Karpas-422 (cell line): ENCODE data around the gene SCARF2. TPM values are rescaled to one million over a fixed set of nuclear protein-coding genes. Genes with fewer than 3 reads are reported as not detected.

Experiments used
- DNase-seq: peaks from one replicate; pipeline ENCODE4 v3.0.0-alpha.2; 2015
- H2AFZ ChIP-seq: fragments of 200-600 bp; sonication (generic); 2 replicates; pipeline ENCODE4 v1.6.1; 2014; ENCODE audit warnings: antibody characterized with exemption, low read length, mixed read lengths
- H3K27ac ChIP-seq: fragments of 200-600 bp; sonication (generic); 2 replicates; pipeline ENCODE4 v1.5.1; 2014; ENCODE audit warnings: mild to moderate bottlenecking, low read length, moderate library complexity
- H3K27me3 ChIP-seq: fragments of 200-600 bp; sonication (generic); 2 replicates; pipeline ENCODE4 v1.6.1; 2014; ENCODE audit warnings: low read length, mixed read lengths
- H3K36me3 ChIP-seq: fragments of 200-600 bp; sonication (generic); 2 replicates; pipeline ENCODE4 v1.6.1; 2014; ENCODE audit warnings: low read length, mixed read lengths; ENCODE audit not compliant: insufficient read depth
- H3K4me1 ChIP-seq: fragments of 200-600 bp; sonication (generic); 2 replicates; pipeline ENCODE4 v1.6.1; 2014; ENCODE audit warnings: mild to moderate bottlenecking, low read length, mixed read lengths
- H3K4me2 ChIP-seq: fragments of 200-600 bp; sonication (generic); 2 replicates; pipeline ENCODE4 v1.6.1; 2014; ENCODE audit warnings: low read length, low read depth, mild to moderate bottlenecking; ENCODE audit not compliant: poor library complexity, severe bottlenecking
- H3K4me3 ChIP-seq: fragments of 200-600 bp; sonication (generic); 2 replicates; pipeline ENCODE4 v1.5.1; 2014; ENCODE audit warnings: mild to moderate bottlenecking, antibody characterized with exemption, low read length, mixed read lengths
- H3K79me2 ChIP-seq: fragments of 200-600 bp; sonication (generic); 2 replicates; pipeline ENCODE4 v1.6.1; 2014; ENCODE audit warnings: mild to moderate bottlenecking, low read length, mixed read lengths
- H3K9ac ChIP-seq: fragments of 200-600 bp; sonication (generic); 2 replicates; pipeline ENCODE4 v1.6.0; 2014; ENCODE audit warnings: low read length
- H3K9me2 ChIP-seq: fragments of 200-600 bp; sonication (generic), shearing (Covaris generic); replicated peaks from 2 replicates; pipeline ENCODE4 v1.6.0; 2014; ENCODE audit warnings: mild to moderate bottlenecking, low read length, moderate library complexity; ENCODE audit not compliant: insufficient read depth
- H3K9me3 ChIP-seq: fragments of 300-700, 200-600 bp; sonication (generic); 2 replicates; pipeline ENCODE4 v1.6.1; 2014; ENCODE audit warnings: low read length, mixed read lengths
- H4K20me1 ChIP-seq: fragments of 200-600 bp; sonication (generic); 2 replicates; pipeline ENCODE4 v1.6.1; 2014; ENCODE audit warnings: mild to moderate bottlenecking, antibody characterized with exemption, low read length, low read depth; ENCODE audit not compliant: insufficient read depth
- total RNA-seq: library from RNA; depleted of rRNA; stranded (reverse); fragments of >200 nt; shearing (Covaris generic); gene quantifications from 2 replicates; pipeline ENCODE4 v1.2.3, GENCODE V29; 2014; ENCODE audit warnings: low replicate concordance

The SCARF2 gene
- total RNA-seq, 1 experiment from 2014 or later, result 0.67 TPM

DNA sequence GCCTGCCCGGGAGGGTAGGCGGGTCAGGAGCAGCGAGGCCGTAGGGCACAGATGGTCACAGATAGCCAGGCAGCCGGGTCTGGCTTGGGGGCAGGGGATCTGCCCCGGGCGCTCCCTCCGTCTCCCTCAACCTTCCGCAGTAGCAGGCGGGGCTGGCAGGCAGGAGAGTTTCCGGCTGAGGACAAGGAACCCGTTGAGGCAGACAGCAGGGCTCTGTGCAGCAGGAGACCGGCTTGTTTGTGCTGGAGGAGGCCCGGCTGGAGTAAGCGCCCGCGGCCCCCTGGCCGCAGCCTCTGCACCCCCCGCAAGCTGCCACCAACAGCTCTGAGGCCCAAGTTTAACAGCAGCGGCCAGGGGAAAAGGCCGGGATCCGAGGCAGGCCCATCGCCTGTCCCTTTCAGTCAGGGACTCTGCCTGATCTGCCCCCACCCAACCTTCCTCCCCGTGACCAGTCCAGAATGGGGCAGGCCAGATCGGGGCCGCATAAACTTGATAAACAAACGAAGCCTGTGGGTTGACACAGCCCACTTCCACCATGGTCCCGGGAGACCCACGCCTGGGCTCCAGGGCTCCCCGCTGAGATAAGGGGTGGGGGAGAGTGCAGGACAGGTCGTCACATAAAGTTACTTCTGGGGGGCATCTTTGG lies 13.6 kb downstream of the SCARF2 start:
- H3K9me3 ChIP-seq, result no peaks in the 10 kb centered on the region
- no peaks in the 10 kb centered on the region for H3K9me2 ChIP-seq
- H4K20me1 ChIP-seq, result no peaks in the 10 kb centered on the region
- H3K36me3 ChIP-seq, result no peaks in the 10 kb centered on the region
- H3K4me1 ChIP-seq, result no peaks in the 10 kb centered on the region
- H3K4me2 ChIP-seq, result no peak overlapping the region
- no peak overlapping the region for H2AFZ ChIP-seq
- DNase-seq, result no peak
- no peaks in the 10 kb centered on the region for H3K27me3 ChIP-seq
- no peaks in the 10 kb centered on the region for H3K79me2 ChIP-seq
- no peak overlapping the region for H3K27ac ChIP-seq
- no peak overlapping the region for H3K9ac ChIP-seq
- no peak overlapping the region for H3K4me3 ChIP-seq

DNA sequence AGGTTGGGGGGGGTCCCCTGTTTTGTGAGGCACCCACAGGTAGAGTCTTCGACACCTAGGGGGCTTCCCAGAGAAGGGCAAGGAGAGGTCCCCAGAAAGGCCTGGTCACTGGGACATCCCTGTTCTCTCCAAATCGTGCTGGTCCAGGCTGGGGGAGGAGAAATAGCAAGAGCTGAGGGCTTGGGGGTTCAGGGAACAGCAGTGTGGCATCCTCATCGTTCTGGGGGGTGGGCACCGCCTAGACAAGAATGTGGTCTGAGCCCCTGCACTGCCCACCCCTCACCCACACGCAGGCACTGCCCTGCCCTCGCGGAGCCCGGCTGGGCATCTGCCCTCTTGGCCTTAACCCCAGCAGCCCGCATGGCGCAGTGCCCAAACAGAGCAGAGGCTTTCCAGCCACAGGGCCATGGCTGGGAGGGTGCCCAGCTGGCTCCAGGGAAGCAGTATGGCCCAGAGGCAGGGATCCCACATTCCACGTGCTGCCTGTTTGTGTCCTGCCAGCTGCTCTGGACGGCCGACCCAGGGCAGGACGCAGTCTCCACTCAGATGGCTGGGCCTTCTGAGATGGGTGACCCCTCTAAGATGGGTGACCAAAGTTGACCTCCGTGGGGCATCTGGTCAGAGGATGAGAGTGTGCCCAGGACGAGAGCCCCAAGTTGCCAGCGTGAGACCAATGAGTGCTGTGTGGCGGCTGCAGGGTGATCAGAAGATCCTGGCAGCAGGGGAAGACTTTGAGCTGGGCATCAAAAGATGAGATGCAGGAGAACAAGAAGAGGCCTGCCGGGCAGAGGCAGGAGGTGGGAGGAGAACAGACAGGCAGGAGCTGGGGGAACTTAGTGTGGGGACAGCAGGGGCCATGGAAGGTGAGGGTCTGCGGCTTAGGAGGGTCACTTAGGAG lies 14.4 kb downstream of the SCARF2 start:
- Histone ChIP-seq H3K27me3 (no peaks in the 10 kb centered on the region), H3K4me2 (no peak overlapping the region), H3K9ac (no peak overlapping the region), H3K9me2 (no peaks in the 10 kb centered on the region), H3K4me1 (peaks cover 2% of the 10 kb centered on the region), H4K20me1 (no peaks in the 10 kb centered on the region), H3K9me3 (no peaks in the 10 kb centered on the region), H3K4me3 (no peak overlapping the region), H3K27ac (no peak overlapping the region), H3K79me2 (no peaks in the 10 kb centered on the region), H2AFZ (no peak overlapping the region), H3K36me3 (no peaks in the 10 kb centered on the region)
- no peak for DNase-seq

DNA sequence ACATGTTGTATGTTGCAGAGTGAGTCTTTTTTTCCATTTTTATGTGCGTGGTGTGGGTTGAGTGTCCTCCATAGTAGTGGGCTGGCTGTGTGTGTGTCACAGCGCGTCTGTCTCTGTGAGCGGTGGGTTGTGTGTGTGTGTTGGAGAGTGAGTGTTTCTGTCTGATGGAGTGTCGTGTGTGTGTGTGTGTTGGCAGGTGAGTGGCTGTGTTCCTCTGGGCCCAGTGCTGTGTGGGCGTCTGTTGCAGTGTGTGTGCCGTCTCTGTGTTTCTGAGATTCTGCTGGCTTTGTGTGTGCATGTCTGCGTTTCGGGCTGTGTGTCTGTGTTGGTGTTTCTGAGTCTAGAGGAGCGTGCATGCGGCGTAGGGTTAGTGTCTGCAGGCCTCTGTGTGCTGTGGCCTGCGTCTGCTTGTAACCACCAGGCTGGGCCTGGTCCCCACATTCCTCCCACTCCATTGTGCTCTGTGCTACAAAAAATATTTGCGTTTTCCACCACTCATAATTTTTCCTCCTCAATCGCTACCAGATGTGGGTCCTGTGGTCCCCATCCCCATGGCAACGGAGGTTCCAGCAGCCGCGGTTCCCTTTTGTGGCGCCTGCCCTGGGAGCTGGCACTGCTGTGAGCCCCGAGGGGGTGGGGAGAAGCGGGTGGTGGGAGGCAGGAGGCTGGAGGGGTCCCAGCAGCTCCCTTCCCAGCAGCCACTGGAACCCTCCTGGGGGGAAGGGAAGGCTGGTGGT lies 15.2 kb downstream of the SCARF2 start:
- Histone ChIP-seq H3K9me2 (no peaks in the 10 kb centered on the region), H3K79me2 (no peaks in the 10 kb centered on the region), H4K20me1 (no peaks in the 10 kb centered on the region), H3K27me3 (no peaks in the 10 kb centered on the region), H3K4me2 (no peak overlapping the region), H3K4me3 (no peak overlapping the region), H2AFZ (no peak overlapping the region), H3K4me1 (peaks cover 3% of the 10 kb centered on the region), H3K9ac (no peak overlapping the region), H3K9me3 (no peaks in the 10 kb centered on the region), H3K27ac (no peak overlapping the region), H3K36me3 (no peaks in the 10 kb centered on the region)
- no peak for DNase-seq

DNA sequence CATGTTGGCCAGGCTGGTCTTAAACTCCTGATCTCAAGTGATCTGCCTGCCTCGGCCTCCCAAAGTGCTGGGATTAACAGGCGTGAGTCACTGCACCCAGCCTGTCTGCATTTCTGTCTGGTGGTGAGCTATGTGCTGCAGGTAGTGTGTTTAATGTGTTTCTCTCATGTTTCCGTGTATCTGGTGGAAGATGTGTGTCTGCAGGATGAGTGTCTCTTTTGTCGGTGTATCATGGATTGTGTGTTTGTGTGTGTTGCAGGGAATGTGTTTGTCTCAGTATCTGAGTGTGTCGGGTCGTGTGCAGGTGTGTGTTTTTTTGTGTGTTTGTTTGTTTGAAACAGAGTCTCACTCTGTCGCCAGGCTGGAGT lies 16.1 kb downstream of the SCARF2 start:
- DNase-seq, result no peak
- Histone ChIP-seq H3K36me3 (no peaks in the 10 kb centered on the region), H3K4me2 (no peak overlapping the region), H3K27me3 (no peaks in the 10 kb centered on the region), H3K9ac (no peak overlapping the region), H3K4me1 (peaks cover 3% of the 10 kb centered on the region), H3K9me3 (no peaks in the 10 kb centered on the region), H3K27ac (no peak overlapping the region), H3K4me3 (no peak overlapping the region), H2AFZ (no peak overlapping the region), H3K79me2 (no peaks in the 10 kb centered on the region), H3K9me2 (no peaks in the 10 kb centered on the region), H4K20me1 (no peaks in the 10 kb centered on the region)

DNA sequence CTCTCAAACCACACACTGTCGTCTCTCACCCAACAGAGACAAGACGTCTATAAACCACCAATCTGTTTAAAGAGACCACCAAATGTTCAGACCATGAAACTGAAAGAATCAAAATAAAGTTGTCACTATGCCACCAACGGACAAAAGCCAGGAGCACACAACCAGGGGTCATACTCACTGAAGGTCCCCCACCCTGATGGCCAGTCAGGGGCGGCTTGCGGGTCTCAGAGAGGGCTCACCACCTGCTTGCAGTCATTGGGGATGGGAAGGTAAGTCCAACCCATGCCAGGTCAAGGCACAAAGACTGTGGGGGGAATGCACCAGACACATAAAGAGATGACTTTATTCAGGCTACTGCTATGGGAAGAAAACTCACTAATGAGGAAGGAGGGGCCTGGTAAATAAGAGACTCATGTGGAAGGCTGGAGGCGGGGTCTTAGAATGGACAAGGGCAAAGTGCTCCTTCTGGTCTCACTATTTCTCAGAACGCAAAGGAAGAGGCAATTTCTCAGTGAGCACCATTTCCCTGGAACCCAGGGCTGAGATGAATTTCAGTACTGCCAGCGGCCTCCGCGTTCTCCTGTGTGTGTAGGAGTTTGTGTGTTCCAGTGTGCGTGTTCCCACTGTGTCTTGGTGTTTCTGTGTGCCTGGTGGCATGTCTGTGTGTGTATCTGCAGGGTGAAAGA lies 17.3 kb downstream of the SCARF2 start:
- no peaks in the 10 kb centered on the region for H3K9me3 ChIP-seq

DNA sequence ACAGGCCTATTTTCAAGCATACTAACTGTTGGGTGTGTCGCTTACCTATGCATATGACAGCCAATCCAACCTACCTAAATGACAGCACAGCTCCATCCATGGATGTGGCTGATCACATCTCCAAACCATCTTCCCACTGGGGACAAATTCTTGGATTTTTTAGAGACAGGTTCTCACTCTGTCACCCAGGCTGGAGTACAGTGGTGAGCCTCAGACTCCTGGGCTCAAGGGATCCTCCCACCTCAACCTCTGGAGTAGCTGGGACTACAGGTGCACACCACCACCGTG lies 18.0 kb downstream of the SCARF2 start:
- no peak overlapping the region for H3K4me2 ChIP-seq
- H3K79me2 ChIP-seq, result no peaks in the 10 kb centered on the region
- no peak overlapping the region for H3K9ac ChIP-seq
- no peak for DNase-seq
- H3K4me1 ChIP-seq, result peaks cover 3% of the 10 kb centered on the region
- no peaks in the 10 kb centered on the region for H3K9me2 ChIP-seq
- no peak overlapping the region for H3K4me3 ChIP-seq
- H4K20me1 ChIP-seq, result no peaks in the 10 kb centered on the region
- no peak overlapping the region for H3K27ac ChIP-seq
- no peak overlapping the region for H2AFZ ChIP-seq
- H3K9me3 ChIP-seq, result no peaks in the 10 kb centered on the region
- no peaks in the 10 kb centered on the region for H3K27me3 ChIP-seq
- no peaks in the 10 kb centered on the region for H3K36me3 ChIP-seq

More for the DNA sequence above, 17.3 kb downstream of the SCARF2 start:
- H3K4me1 ChIP-seq, result peaks cover 3% of the 10 kb centered on the region
- no peak overlapping the region for H2AFZ ChIP-seq
- H3K79me2 ChIP-seq, result no peaks in the 10 kb centered on the region
- no peak for DNase-seq
- no peaks in the 10 kb centered on the region for H3K9me2 ChIP-seq
- no peaks in the 10 kb centered on the region for H3K36me3 ChIP-seq
- no peak overlapping the region for H3K4me3 ChIP-seq
- no peak overlapping the region for H3K9ac ChIP-seq
- H3K27me3 ChIP-seq, result no peaks in the 10 kb centered on the region
- no peaks in the 10 kb centered on the region for H4K20me1 ChIP-seq
- no peak overlapping the region for H3K4me2 ChIP-seq
- H3K27ac ChIP-seq, result no peak overlapping the region

DNA sequence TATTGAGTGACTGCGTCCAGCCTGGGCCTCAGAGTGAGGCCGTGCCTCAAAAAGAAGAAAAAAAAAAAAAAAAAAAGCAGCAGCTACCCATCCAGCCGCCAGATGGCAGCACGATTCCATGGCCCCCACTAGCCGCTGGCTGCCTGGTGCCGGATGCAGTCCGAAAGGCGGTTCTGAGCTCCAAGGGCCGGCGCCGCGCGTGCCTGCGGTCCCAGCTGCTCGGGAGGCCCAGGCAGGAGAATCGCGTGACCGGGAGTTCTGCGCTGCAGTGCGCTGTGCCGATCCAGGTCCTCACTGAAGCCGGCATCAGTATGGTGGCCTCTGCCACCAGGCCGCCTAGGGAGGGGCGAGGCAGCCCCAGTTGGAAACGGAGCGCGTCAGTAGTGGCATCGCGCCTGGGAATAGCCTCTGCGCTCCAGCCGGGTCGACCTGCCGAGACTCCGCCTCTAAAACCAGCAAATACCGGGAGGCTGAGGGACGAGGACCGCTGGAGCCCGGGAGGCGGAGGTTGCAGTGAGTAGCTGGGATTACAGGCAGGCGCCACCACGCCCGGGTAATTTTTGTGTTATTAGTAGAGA lies 19.3 kb downstream of the SCARF2 start:
- H3K4me3 ChIP-seq, result no peak overlapping the region
- no peaks in the 10 kb centered on the region for H3K9me2 ChIP-seq
- H3K27me3 ChIP-seq, result no peaks in the 10 kb centered on the region
- no peak overlapping the region for H2AFZ ChIP-seq
- no peaks in the 10 kb centered on the region for H3K79me2 ChIP-seq
- no peaks in the 10 kb centered on the region for H4K20me1 ChIP-seq
- H3K4me2 ChIP-seq, result no peak overlapping the region
- H3K4me1 ChIP-seq, result peaks cover 3% of the 10 kb centered on the region
- DNase-seq, result peak; percentile 88
- H3K9ac ChIP-seq, result peak overlapping the region; percentile 53; the same call in 1 of the 2 replicates
- H3K27ac ChIP-seq, result no peak overlapping the region
- H3K36me3 ChIP-seq, result no peaks in the 10 kb centered on the region
- H3K9me3 ChIP-seq, result no peaks in the 10 kb centered on the region
